ENCODE data around the gene GZF1. TPM values are rescaled to one million over a fixed set of nuclear protein-coding genes. Genes with fewer than 3 reads are reported as not detected.
A peak's percentile ranks its signal among the peaks of the same experiment; 100 is the strongest.

Gene GZF1
- polyA plus RNA-seq, 3 donors: 5.5 to 215 (median 7.0) TPM

DNA sequence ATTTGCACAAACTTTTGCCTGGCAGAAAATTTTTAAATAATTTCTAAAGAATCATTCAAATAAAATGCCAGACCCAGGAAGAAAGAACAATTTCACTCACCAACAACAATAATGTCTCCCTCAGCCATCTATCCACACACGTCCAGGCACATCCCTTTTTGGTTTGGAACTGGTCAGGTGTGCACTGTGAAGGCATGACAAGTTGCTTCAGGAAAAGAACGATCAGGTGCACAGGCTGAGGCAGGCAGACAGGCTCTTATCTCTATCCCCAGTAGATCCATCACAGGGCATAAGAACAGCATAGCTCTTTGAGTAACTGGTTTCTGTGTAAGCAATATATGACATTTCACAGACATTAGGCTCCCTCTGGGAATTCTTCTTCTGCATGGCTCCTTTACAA is 29.5 kb upstream of the GZF1 start:
- Histone ChIP-seq H3K36me3 (replicated peaks in 1 of 2; ENCODE audit: control insufficient read depth in 1 of 2, insufficient read depth in 2 of 2, low read length in 2 of 2) (no peaks in the 10 kb centered on the region), H3K4me1 (ENCODE audit: control insufficient read depth in 1 of 2, insufficient read depth in 2 of 2, low read length in 2 of 2) (no peaks in the 10 kb centered on the region), H3K27ac (ENCODE audit: low read depth in 1 of 2, low read length in 2 of 2) (no peak overlapping the region), H3K79me2 (ENCODE audit: insufficient read depth, low read length) (no peaks in the 10 kb centered on the region), H2AFZ (ENCODE audit: insufficient read depth, low read depth, low read length, poor library complexity, severe bottlenecking) (no peak overlapping the region), H3K4me2 (replicated peaks; ENCODE audit: extremely low read depth, low read length, poor library complexity, severe bottlenecking) (no peak overlapping the region), H3K27me3 (ENCODE audit: control insufficient read depth in 2 of 2, insufficient read depth in 2 of 2, low read length in 2 of 2) (no peaks in the 10 kb centered on the region), H3K4me3 (replicated peaks in 1 of 3; ENCODE audit: low read depth in 2 of 3, low read length in 3 of 3) (no peak overlapping the region), H4K20me1 (ENCODE audit: insufficient read depth, low read length) (no peaks in the 10 kb centered on the region), H3K9me3 (replicated peaks in 1 of 2; ENCODE audit: control insufficient read depth in 1 of 2, insufficient read depth in 1 of 2, low read length in 2 of 2) (no peaks in the 10 kb centered on the region), H3K9ac (ENCODE audit: insufficient read depth, low read length, poor library complexity, severe bottlenecking) (no peak overlapping the region)
- no peak overlapping the region for H3K4me3 Mint-ChIP-seq
- no peaks in the 10 kb centered on the region for H3K36me3 Mint-ChIP-seq
- H3K27ac Mint-ChIP-seq: no peak overlapping the region
- peaks cover 0 to 4% (median 2%) of the 10 kb centered on the region in 3 donors for H3K27me3 Mint-ChIP-seq (ENCODE audit: low read depth in 3 of 3)
- DNase-seq: no peak
- TF ChIP-seq, protein P1, sequence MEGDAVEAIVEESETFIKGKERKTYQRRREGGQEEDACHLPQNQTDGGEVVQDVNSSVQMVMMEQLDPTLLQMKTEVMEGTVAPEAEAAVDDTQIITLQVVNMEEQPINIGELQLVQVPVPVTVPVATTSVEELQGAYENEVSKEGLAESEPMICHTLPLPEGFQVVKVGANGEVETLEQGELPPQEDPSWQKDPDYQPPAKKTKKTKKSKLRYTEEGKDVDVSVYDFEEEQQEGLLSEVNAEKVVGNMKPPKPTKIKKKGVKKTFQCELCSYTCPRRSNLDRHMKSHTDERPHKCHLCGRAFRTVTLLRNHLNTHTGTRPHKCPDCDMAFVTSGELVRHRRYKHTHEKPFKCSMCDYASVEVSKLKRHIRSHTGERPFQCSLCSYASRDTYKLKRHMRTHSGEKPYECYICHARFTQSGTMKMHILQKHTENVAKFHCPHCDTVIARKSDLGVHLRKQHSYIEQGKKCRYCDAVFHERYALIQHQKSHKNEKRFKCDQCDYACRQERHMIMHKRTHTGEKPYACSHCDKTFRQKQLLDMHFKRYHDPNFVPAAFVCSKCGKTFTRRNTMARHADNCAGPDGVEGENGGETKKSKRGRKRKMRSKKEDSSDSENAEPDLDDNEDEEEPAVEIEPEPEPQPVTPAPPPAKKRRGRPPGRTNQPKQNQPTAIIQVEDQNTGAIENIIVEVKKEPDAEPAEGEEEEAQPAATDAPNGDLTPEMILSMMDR (IDR thresholded peaks at IDR 0.05): no peak
- no CpG with 5 or more reads among the region's 2 CpGs for WGBS (ENCODE audit: insufficient coverage)
- intact Hi-C loops (cut with micrococcal nuclease): loop anchor here in 1 of 2 donors (5.0 kb wide), 4 partner anchors 85 to 300 kb away; no protein-coding TSS in a partner anchor
- peaks cover 0 to 8% (median 2%) of the 10 kb centered on the region in 7 donors for H3K9me3 Mint-ChIP-seq
- H3K4me1 Mint-ChIP-seq: peaks cover 17% of the 10 kb centered on the region

DNA sequence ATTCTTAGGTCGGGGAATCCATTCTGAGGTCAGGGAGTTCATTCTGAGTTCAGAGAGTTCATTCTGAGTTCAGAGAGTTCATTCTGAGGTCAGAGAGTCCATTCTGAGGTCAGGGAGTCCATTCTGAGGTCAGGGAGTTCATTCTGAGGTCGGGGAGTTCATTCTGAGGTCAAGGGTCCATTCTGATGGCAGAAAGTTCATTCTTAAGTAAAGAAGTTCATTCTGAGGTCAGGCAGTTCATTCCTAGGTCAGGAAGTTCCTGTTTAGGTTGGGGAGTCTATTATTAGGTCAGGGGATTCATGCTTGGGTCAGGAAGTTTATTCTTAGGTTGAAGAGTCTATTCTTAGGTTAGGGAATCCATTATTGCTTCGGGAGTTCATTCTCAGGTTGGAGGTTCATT is 27.9 kb upstream of the GZF1 start:
- Histone ChIP-seq H3K4me3 (replicated peaks in 1 of 3; ENCODE audit: low read depth in 2 of 3, low read length in 3 of 3) (no peak overlapping the region), H3K4me1 (ENCODE audit: control insufficient read depth in 1 of 2, insufficient read depth in 2 of 2, low read length in 2 of 2) (no peaks in the 10 kb centered on the region), H3K36me3 (replicated peaks in 1 of 2; ENCODE audit: control insufficient read depth in 1 of 2, insufficient read depth in 2 of 2, low read length in 2 of 2) (no peaks in the 10 kb centered on the region), H3K9me3 (replicated peaks in 1 of 2; ENCODE audit: control insufficient read depth in 1 of 2, insufficient read depth in 1 of 2, low read length in 2 of 2) (no peaks in the 10 kb centered on the region), H3K27ac (ENCODE audit: low read depth in 1 of 2, low read length in 2 of 2) (no peak overlapping the region), H4K20me1 (ENCODE audit: insufficient read depth, low read length) (no peaks in the 10 kb centered on the region), H2AFZ (ENCODE audit: insufficient read depth, low read depth, low read length, poor library complexity, severe bottlenecking) (no peak overlapping the region), H3K27me3 (ENCODE audit: control insufficient read depth in 2 of 2, insufficient read depth in 2 of 2, low read length in 2 of 2) (no peaks in the 10 kb centered on the region), H3K9ac (ENCODE audit: insufficient read depth, low read length, poor library complexity, severe bottlenecking) (no peak overlapping the region), H3K4me2 (replicated peaks; ENCODE audit: extremely low read depth, low read length, poor library complexity, severe bottlenecking) (no peak overlapping the region), H3K79me2 (ENCODE audit: insufficient read depth, low read length) (no peaks in the 10 kb centered on the region)
- 50% methylated on average over 3 of the region's 3 CpGs for WGBS (ENCODE audit: insufficient coverage)
- DNase-seq: peak; percentile 27 to 64 (median 50)
- peak overlapping the region in 4 of 7 donors; percentile 44 to 80 (median 60) for H3K27ac Mint-ChIP-seq
- no peak overlapping the region for H3K4me3 Mint-ChIP-seq
- H3K36me3 Mint-ChIP-seq: no peaks in the 10 kb centered on the region
- peaks cover 17% of the 10 kb centered on the region for H3K4me1 Mint-ChIP-seq
- TF ChIP-seq, protein P1 (IDR thresholded peaks at IDR 0.05): no peak
- intact Hi-C loops (cut with micrococcal nuclease): loop anchor here in 1 of 2 donors (2.0 to 5.0 kb wide), 5 partner anchors 15 to 302 kb away; no protein-coding TSS in a partner anchor
- peaks cover 0 to 8% (median 2%) of the 10 kb centered on the region in 7 donors for H3K9me3 Mint-ChIP-seq
- peaks cover 0 to 4% (median 0%) of the 10 kb centered on the region in 3 donors for H3K27me3 Mint-ChIP-seq (ENCODE audit: low read depth in 3 of 3)
